Measurements from ENCODE around the gene SMOC2. TPM values are rescaled to one million over a fixed set of nuclear protein-coding genes. Genes with fewer than 3 reads are reported as not detected.

SMOC2 gene
- total RNA-seq, 3 donors from 2014 or later (not counting 1 experiment from before 2014, with no cell fraction given), result not detected

DNA sequence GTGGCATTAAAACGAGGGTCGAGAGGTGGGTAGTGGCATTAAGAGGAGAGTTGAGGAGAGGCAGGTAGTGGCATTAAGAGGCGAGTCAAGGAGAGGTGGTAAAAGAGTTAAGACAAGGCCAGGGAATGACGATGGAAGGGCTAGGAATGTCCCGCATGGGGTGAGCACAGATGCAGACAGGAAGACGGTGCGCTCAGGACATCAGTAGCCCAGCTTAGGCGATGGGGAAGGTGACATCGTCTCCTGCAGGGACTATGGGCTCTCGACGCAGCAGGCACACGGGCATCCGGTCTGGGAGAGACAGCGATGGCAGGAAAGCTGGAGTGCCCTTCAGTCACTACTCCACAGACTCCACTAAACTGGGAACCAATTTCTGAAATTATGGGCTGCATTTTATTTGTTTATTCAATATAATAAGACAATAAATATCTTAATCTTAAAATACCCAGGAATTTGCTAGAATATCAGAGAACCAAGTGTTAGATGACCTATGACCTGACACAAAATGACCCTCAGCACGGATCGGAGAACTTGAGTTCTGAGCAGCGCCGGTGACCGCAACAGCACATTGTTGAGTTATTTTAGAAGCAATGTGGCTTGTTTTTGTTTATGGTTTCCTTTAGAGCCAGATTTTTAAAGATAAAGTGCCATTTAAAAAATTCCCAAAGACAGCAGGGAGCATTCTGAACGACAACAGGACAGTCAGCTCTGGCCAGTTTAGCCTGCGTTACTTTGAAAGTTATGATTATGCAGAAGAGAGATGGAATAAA is 177.7 kb downstream of the SMOC2 start:
- Histone ChIP-seq H3K9me3 (ENCODE audit: control insufficient read depth, insufficient read depth, low read length) (peaks cover 20% of the 10 kb centered on the region), H3K4me1 (ENCODE audit: control insufficient read depth, insufficient read depth, low read length) (peaks cover 9% of the 10 kb centered on the region), H3K4me3 (ENCODE audit: low read length) (no peak overlapping the region), H3K27ac (ENCODE audit: low read length) (no peak overlapping the region), H3K27me3 (ENCODE audit: control insufficient read depth, insufficient read depth, low read length) (no peaks in the 10 kb centered on the region), H3K36me3 (ENCODE audit: control insufficient read depth, insufficient read depth, low read length) (no peaks in the 10 kb centered on the region)
- WGBS (ENCODE audit: insufficient coverage), result 70% methylated on average over 21 of the region's 21 CpGs
- Mint-ChIP-seq H3K4me3 (no peak overlapping the region), H3K4me1 (peaks cover 28 to 37% of the 10 kb centered on the region in 2 donors), H3K27me3 (ENCODE audit: low read depth in 2 of 2) (peaks cover 8 to 18% of the 10 kb centered on the region in 2 donors), H3K27ac (peak overlapping the region in 1 of 2 donors; percentile 71), H3K9me3 (peaks cover 3 to 9% of the 10 kb centered on the region in 2 donors), H3K36me3 (no peaks in the 10 kb centered on the region)
- TF ChIP-seq CTCF (IDR thresholded peaks at IDR 0.05), result no peak
- DNase-seq (no peak), ATAC-seq (no peak)
- intact Hi-C loops (cut with micrococcal nuclease), result no loop called here

DNA sequence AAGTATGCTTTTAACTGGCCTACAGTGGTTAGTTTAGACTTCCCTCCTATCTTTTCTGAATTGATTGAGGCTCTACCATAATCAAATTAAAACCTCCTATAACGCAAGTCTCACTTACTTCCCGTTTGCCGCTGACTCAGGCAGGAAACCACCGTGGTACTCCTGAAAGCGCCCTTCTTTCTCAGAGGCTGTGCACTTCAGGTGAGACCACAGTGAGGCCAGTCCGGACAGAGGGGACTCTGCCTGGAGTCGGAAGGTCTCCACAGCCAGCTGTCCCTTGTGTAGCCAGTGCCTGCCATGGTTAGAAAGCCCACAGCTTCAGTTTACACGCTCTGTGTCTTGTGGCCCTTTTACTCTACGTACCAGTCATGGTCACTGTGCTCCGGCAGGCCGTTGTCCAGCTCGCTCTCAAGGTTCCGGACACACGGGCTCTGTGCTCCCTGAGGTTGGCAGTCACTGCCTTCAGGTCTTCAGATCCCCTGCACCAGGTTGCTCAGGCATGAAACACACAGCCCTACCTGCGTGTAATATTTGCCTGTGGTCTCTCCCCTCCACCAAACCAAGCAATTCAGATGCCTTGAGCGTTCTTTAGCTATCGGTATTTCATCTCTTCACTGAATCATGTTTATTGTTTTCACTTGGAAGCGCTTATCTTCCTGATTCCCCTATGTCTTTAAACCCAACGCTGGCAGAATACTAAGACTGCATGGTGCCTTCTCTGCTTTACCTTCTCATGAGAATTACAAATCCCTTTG is 178.8 kb downstream of the SMOC2 start:
- intact Hi-C loops (cut with micrococcal nuclease), result no loop called here
- Histone ChIP-seq H3K4me1 (ENCODE audit: control insufficient read depth, insufficient read depth, low read length) (peaks cover 9% of the 10 kb centered on the region), H3K27ac (ENCODE audit: low read length) (peak overlapping the region; percentile 15), H3K36me3 (ENCODE audit: control insufficient read depth, insufficient read depth, low read length) (no peaks in the 10 kb centered on the region), H3K9me3 (ENCODE audit: control insufficient read depth, insufficient read depth, low read length) (peaks cover 14% of the 10 kb centered on the region), H3K27me3 (ENCODE audit: control insufficient read depth, insufficient read depth, low read length) (no peaks in the 10 kb centered on the region), H3K4me3 (ENCODE audit: low read length) (no peak overlapping the region)
- peak in 1 of 2 donors; percentile 22 for DNase-seq
- 52% methylated on average over 19 of the region's 19 CpGs for WGBS (ENCODE audit: insufficient coverage)
- peak; percentile 33 to 89 (median 65) for ATAC-seq
- Mint-ChIP-seq H3K36me3 (no peaks in the 10 kb centered on the region), H3K4me1 (peaks cover 28 to 36% of the 10 kb centered on the region in 2 donors), H3K4me3 (no peak overlapping the region), H3K9me3 (peaks cover 3 to 9% of the 10 kb centered on the region in 2 donors), H3K27me3 (ENCODE audit: low read depth in 2 of 2) (peaks cover 8 to 18% of the 10 kb centered on the region in 2 donors), H3K27ac (peak overlapping the region in 1 of 2 donors; percentile 12)
- no peak for TF ChIP-seq CTCF (IDR thresholded peaks at IDR 0.05)

GRCh38 chr6:168620578-168620977 is 179.6 kb downstream of the SMOC2 start:
- ATAC-seq (no peak), DNase-seq (no peak)
- H3K4me1 Mint-ChIP-seq, result peaks cover 23 to 28% of the 10 kb centered on the region in 2 donors
- intact Hi-C loops (cut with micrococcal nuclease), result no loop called here
- no peak overlapping the region for H3K4me3 Mint-ChIP-seq
- peaks cover 0 to 2% of the 10 kb centered on the region in 2 donors for H3K9me3 Mint-ChIP-seq
- H3K27me3 Mint-ChIP-seq (ENCODE audit: low read depth in 2 of 2), result peaks cover 8 to 18% of the 10 kb centered on the region in 2 donors
- H3K4me3 ChIP-seq (ENCODE audit: low read length), result no peak overlapping the region
- 74% methylated on average over 6 of the region's 6 CpGs for WGBS (ENCODE audit: insufficient coverage)
- H3K27ac ChIP-seq (ENCODE audit: low read length), result no peak overlapping the region
- H3K27ac Mint-ChIP-seq, result no peak overlapping the region
- no peaks in the 10 kb centered on the region for H3K36me3 ChIP-seq (ENCODE audit: control insufficient read depth, insufficient read depth, low read length)
- TF ChIP-seq CTCF (IDR thresholded peaks at IDR 0.05), result no peak
- H3K4me1 ChIP-seq (ENCODE audit: control insufficient read depth, insufficient read depth, low read length), result peaks cover 9% of the 10 kb centered on the region
- H3K27me3 ChIP-seq (ENCODE audit: control insufficient read depth, insufficient read depth, low read length), result no peaks in the 10 kb centered on the region
- H3K36me3 Mint-ChIP-seq, result no peaks in the 10 kb centered on the region
- H3K9me3 ChIP-seq (ENCODE audit: control insufficient read depth, insufficient read depth, low read length), result peaks cover 6% of the 10 kb centered on the region
